HEK293T (cell line): ENCODE measurements around the gene CCNYL1.
"Not testable (repeated sequence)": the region's sequence is repeated elsewhere in the genome, so short reads cannot be mapped to it uniquely, and the experiment has no call there.

Experiments
- CTCF ChIA-PET: fragments of 350-600 bp; formaldehyde crosslinking; extraction: SDS; loops from one replicate; lab custom pipeline; 2021; ENCODE audit warnings: antibody characterized with exemption, inconsistent platforms; lab: Yijun Ruan, JAX
- POLR2A ChIA-PET: fragments of 350-600 bp; formaldehyde crosslinking; extraction: SDS; loops from one replicate; lab custom pipeline; 2020; ENCODE audit warnings: antibody characterized with exemption, inconsistent platforms; lab: Yijun Ruan, JAX
- DNase-seq: peaks from one replicate; pipeline ENCODE4 v3.0.0; 2012; ENCODE audit warnings: mixed read lengths; ENCODE audit errors: extremely low spot score
- ARNT ChIP-seq: fragments of 450-650 bp; IDR thresholded peaks from 2 replicates; pipeline ENCODE4 v1.6.1; 2017; ENCODE audit warnings: mild to moderate bottlenecking
- BHLHE40 ChIP-seq: fragments of 450-650 bp; IDR thresholded peaks from 2 replicates; pipeline ENCODE4 v1.6.1; 2016; ENCODE audit warnings: mild to moderate bottlenecking, moderate library complexity, borderline replicate concordance
- CTBP1 ChIP-seq: fragments of 450-650 bp; IDR thresholded peaks from 2 replicates; pipeline ENCODE4 v1.6.1; 2016; ENCODE audit warnings: borderline replicate concordance
- ELF4 ChIP-seq: fragments of 450-650 bp; IDR thresholded peaks from 2 replicates; pipeline ENCODE4 v1.6.1; 2017; ENCODE audit warnings: antibody characterized with exemption
- FOXA1 ChIP-seq: fragments of 450-650 bp; IDR thresholded peaks from 2 replicates; pipeline ENCODE4 v1.6.1; 2016; ENCODE audit warnings: mild to moderate bottlenecking
- FOXK2 ChIP-seq: fragments of 450-650 bp; IDR thresholded peaks from 2 replicates; pipeline ENCODE4 v1.6.1; 2016; ENCODE audit warnings: mild to moderate bottlenecking
- FOXM1 ChIP-seq: fragments of 450-650 bp; IDR thresholded peaks from 2 replicates; pipeline ENCODE4 v1.6.1; 2017; ENCODE audit warnings: mild to moderate bottlenecking, borderline replicate concordance
- HDGF ChIP-seq: fragments of 450-650 bp; IDR thresholded peaks from 2 replicates; pipeline ENCODE4 v1.6.1; 2017; ENCODE audit warnings: antibody characterized with exemption, borderline replicate concordance
- L3MBTL2 ChIP-seq: fragments of 450-650 bp; conservative IDR thresholded peaks from 2 replicates; pipeline ENCODE4 v1.6.1; 2016; ENCODE audit warnings: mild to moderate bottlenecking
- LEF1 ChIP-seq: fragments of 450-650 bp; IDR thresholded peaks from 2 replicates; pipeline ENCODE4 v1.6.1; 2017; ENCODE audit warnings: mild to moderate bottlenecking, borderline replicate concordance
- NFRKB ChIP-seq: fragments of 450-650 bp; IDR thresholded peaks from 2 replicates; pipeline ENCODE4 v1.6.1; 2016; ENCODE audit warnings: mild to moderate bottlenecking, moderate library complexity
- PKNOX1 ChIP-seq: fragments of 450-650 bp; IDR thresholded peaks from 2 replicates; pipeline ENCODE4 v1.6.1; 2016
- SP1 ChIP-seq: fragments of 450-650 bp; IDR thresholded peaks from 2 replicates; pipeline ENCODE4 v1.6.1; 2017
- SUZ12 ChIP-seq: fragments of 450-650 bp; IDR thresholded peaks from 2 replicates; pipeline ENCODE4 v1.6.1; 2016; ENCODE audit warnings: mild to moderate bottlenecking
- TARDBP ChIP-seq: fragments of 450-650 bp; IDR thresholded peaks from 2 replicates; pipeline ENCODE4 v1.6.1; 2016
- ZNF384 ChIP-seq: fragments of 450-650 bp; IDR thresholded peaks from 2 replicates; pipeline ENCODE4 v1.6.1; 2016

CCNYL1 gene

GRCh38 chr2:207695293-207695692, 16.1 kb upstream of the CCNYL1 start:
- ChIA-PET CTCF (no interaction called here), POLR2A (no interaction called here)
- TF ChIP-seq HDGF (no peak), ELF4 (no peak), L3MBTL2 (no peak), SP1 (no peak), FOXA1 (no peak), SUZ12 (no peak), CTBP1 (no peak), PKNOX1 (no peak), BHLHE40 (no peak), ZNF384 (no peak), FOXK2 (no peak), NFRKB (no peak), ARNT (no peak), LEF1 (no peak)
- DNase-seq, result no peak

- DNase-seq, POLR2A ChIA-PET: not testable (repeated sequence)
- CTCF ChIA-PET, result interaction anchor here (0.6 kb wide), 1 partner anchor 1757 kb away, joined by 3 read pairs; no protein-coding TSS in a partner anchor
Measured at GRCh38 chr2:207696911-207697310, 14.5 kb upstream of the CCNYL1 start.

GRCh38 chr2:207697411-207697810, 14.0 kb upstream of the CCNYL1 start:
- CTCF ChIA-PET, result no interaction called here
- POLR2A ChIA-PET, result no interaction called here
- DNase-seq, result no peak
- TF ChIP-seq HDGF (no peak), NFRKB (no peak), LEF1 (no peak), SUZ12 (no peak), PKNOX1 (no peak), L3MBTL2 (no peak), ZNF384 (no peak), FOXM1 (no peak), BHLHE40 (no peak), FOXK2 (no peak), CTBP1 (no peak), FOXA1 (no peak), SP1 (no peak), TARDBP (no peak), ARNT (no peak)

GRCh38 chr2:207698301-207698700, 13.1 kb upstream of the CCNYL1 start:
- ChIA-PET CTCF (no interaction called here), POLR2A (no interaction called here)
- TF ChIP-seq FOXK2 (no peak), ELF4 (no peak), FOXM1 (no peak), HDGF (no peak), PKNOX1 (no peak), TARDBP (no peak), ZNF384 (no peak), SP1 (no peak), FOXA1 (no peak), CTBP1 (no peak), NFRKB (no peak), ARNT (no peak)

GRCh38 chr2:207704078-207704477, 7.4 kb upstream of the CCNYL1 start:
- POLR2A ChIA-PET, result interaction anchor here (1.1 kb wide), 1 partner anchor 20 kb away, joined by 4 read pairs; no protein-coding TSS in a partner anchor
- DNase-seq, result no peak
- CTCF ChIA-PET, result interaction anchor here (1.1 to 1.6 kb wide), 3 partner anchors 11 to 42 kb away, joined by 3 to 4 read pairs (median 3); no protein-coding TSS in a partner anchor

More at GRCh38 chr2:207698301-207698700, 13.1 kb upstream of the CCNYL1 start:
- no peak for DNase-seq

GRCh38 chr2:207704671-207705070, 6.8 kb upstream of the CCNYL1 start:
- TF ChIP-seq ELF4 (no peak), NFRKB (no peak), SP1 (no peak), BHLHE40 (no peak), FOXM1 (no peak), CTBP1 (no peak), FOXK2 (no peak), ARNT (no peak), LEF1 (no peak), SUZ12 (no peak), L3MBTL2 (no peak), HDGF (no peak), ZNF384 (no peak), TARDBP (no peak), PKNOX1 (no peak), FOXA1 (no peak)
- CTCF ChIA-PET, result interaction anchor here (1.1 to 1.6 kb wide), 3 partner anchors 12 to 41 kb away, joined by 3 to 4 read pairs (median 3); no protein-coding TSS in a partner anchor
- POLR2A ChIA-PET, result interaction anchor here (1.1 kb wide), 1 partner anchor 21 kb away, joined by 4 read pairs; no protein-coding TSS in a partner anchor
- no peak for DNase-seq

More at GRCh38 chr2:207704078-207704477, 7.4 kb upstream of the CCNYL1 start:
- TF ChIP-seq NFRKB, result no peak
- no peak for TF ChIP-seq HDGF
- no peak for TF ChIP-seq SP1
- no peak for TF ChIP-seq PKNOX1
- no peak for TF ChIP-seq BHLHE40
